SK-N-SH (cell line): ENCODE results near the gene NTM. TPM values are rescaled to one million over a fixed set of nuclear protein-coding genes. Genes with fewer than 3 reads are reported as not detected.

ENCODE experiments used
- CTCF ChIA-PET: fragments of 300-600, 350-600 bp; formaldehyde crosslinking; extraction: SDS; loops from one replicate; lab custom pipeline; 2021; lab: Yijun Ruan, JAX
- POLR2A ChIA-PET: fragments of 350-600 bp; sonication (Branson Sonifier 250); formaldehyde crosslinking; extraction: SDS; loops from one replicate; lab custom pipeline; 2020; ENCODE audit warnings: antibody characterized with exemption, inconsistent platforms; lab: Yijun Ruan, JAX
- DNase-seq: peaks from one replicate; pipeline ENCODE4 v3.0.0; 2012
- H2AFZ ChIP-seq: fragments of 200-600 bp; sonication (generic); 2 replicates; pipeline ENCODE4 v1.8.1; 2016; ENCODE audit warnings: antibody characterized with exemption, mild to moderate bottlenecking, low read depth
- H3F3A ChIP-seq: fragments of 200-600 bp; sonication (generic); replicated peaks from 2 replicates; pipeline ENCODE3; 2016; ENCODE audit warnings: antibody characterized with exemption, mild to moderate bottlenecking; ENCODE audit not compliant: insufficient read depth
- H3K27ac ChIP-seq, 2 experiments: fragments of 200-500 bp in 1 of 2; fragments of 200-600 bp in 1 of 2; sonication (Bioruptor generic) in 1 of 2; sonication (generic), shearing (Covaris generic) in 1 of 2; 2 replicates each; pipeline versions ENCODE4 v1.5.1 to v1.6.1; 2014 to 2016; ENCODE audit warnings: low read depth in 2 of 2, inconsistent platforms in 1 of 2, low read length in 1 of 2, mild to moderate bottlenecking in 1 of 2, mixed read lengths in 1 of 2
- H3K27me3 ChIP-seq: fragments of 200-600 bp; sonication (generic), shearing (Covaris generic); 2 replicates; pipeline ENCODE4 v1.6.1; 2016; ENCODE audit warnings: mixed run types; ENCODE audit not compliant: insufficient read depth
- H3K36me3 ChIP-seq, 2 experiments: fragments of 200-500 bp in 1 of 2; fragments of 200-600 bp in 1 of 2; sonication (Bioruptor generic) in 1 of 2; sonication (generic) in 1 of 2; replicated peaks in 1 of 2; 2 replicates each; pipeline versions ENCODE3 to v1.5.1; 2014 to 2016; ENCODE audit warnings: low read length in 1 of 2, mild to moderate bottlenecking in 1 of 2; ENCODE audit not compliant: insufficient read depth in 2 of 2, control insufficient read depth in 1 of 2
- H3K4me1 ChIP-seq, 2 experiments: fragments of 200-500 bp in 1 of 2; fragments of 200-600 bp in 1 of 2; sonication (Bioruptor generic) in 1 of 2; sonication (generic), shearing (Covaris generic) in 1 of 2; 2 replicates each; pipeline versions ENCODE4 v1.5.1 to v1.6.1; 2014 to 2016; ENCODE audit warnings: low read depth in 1 of 2, low read length in 1 of 2, mixed run types in 1 of 2; ENCODE audit not compliant: insufficient read depth in 2 of 2, control insufficient read depth in 1 of 2
- H3K4me2 ChIP-seq: fragments of 200-600 bp; sonication (generic), shearing (Covaris generic); 2 replicates; pipeline ENCODE4 v1.6.1; 2017; ENCODE audit warnings: mixed run types
- H3K4me3 ChIP-seq, 2 experiments: fragments of 200-500 bp in 1 of 2; fragments of 200-600 bp in 1 of 2; sonication (Bioruptor generic) in 1 of 2; sonication (generic), shearing (Covaris generic) in 1 of 2; 2 replicates each; pipeline versions ENCODE4 v1.5.1 to v1.8.1; 2014 to 2016; ENCODE audit warnings: low read depth in 2 of 2, inconsistent platforms in 1 of 2, low read length in 1 of 2, mild to moderate bottlenecking in 1 of 2, mixed read lengths in 1 of 2, moderate library complexity in 1 of 2
- H3K79me2 ChIP-seq: fragments of 200-600 bp; sonication (generic); 2 replicates; pipeline ENCODE4 v1.8.1; 2017; ENCODE audit warnings: mild to moderate bottlenecking; ENCODE audit not compliant: insufficient read depth
- H3K9ac ChIP-seq: fragments of 200-600 bp; sonication (generic); 2 replicates; pipeline ENCODE4 v1.6.1; 2017; ENCODE audit warnings: mixed run types
- H3K9me2 ChIP-seq: fragments of 200-600 bp; sonication (generic); 2 replicates; pipeline ENCODE4 v1.6.1; 2017; ENCODE audit warnings: mixed run types
- H3K9me3 ChIP-seq: fragments of 200-600 bp; sonication (generic); 2 replicates; pipeline ENCODE4 v1.6.1; 2017; ENCODE audit warnings: mixed run types, mild to moderate bottlenecking, moderate library complexity
- H4K20me1 ChIP-seq: fragments of 200-600 bp; sonication (generic); 2 replicates; pipeline ENCODE4 v1.6.1; 2017; ENCODE audit warnings: mild to moderate bottlenecking, mixed run types; ENCODE audit not compliant: insufficient read depth
- CTCF ChIP-seq: fragments of 200-600 bp; sonication (generic); IDR thresholded peaks from 2 replicates; pipeline ENCODE4 v1.6.1; 2017; ENCODE audit warnings: antibody characterized with exemption, mild to moderate bottlenecking, moderate library complexity
- EP300 ChIP-seq, 2 experiments: IDR thresholded peaks; 2 replicates each; pipeline versions ENCODE4 v1.4.0 to v1.6.1; 2012; ENCODE audit warnings: borderline replicate concordance in 1 of 2, low read depth in 1 of 2, low read length in 1 of 2
- FOXJ3 ChIP-seq: sonication (generic); formaldehyde crosslinking; IDR thresholded peaks from 2 replicates; pipeline ENCODE4 v1.5.1; 2020; ENCODE audit warnings: mild to moderate bottlenecking, missing genetic modification reagents
- FOXM1 ChIP-seq: IDR thresholded peaks from 2 replicates; pipeline ENCODE4 v1.4.0; 2012; ENCODE audit warnings: low read depth, mild to moderate bottlenecking
- GABPA ChIP-seq: IDR thresholded peaks from 2 replicates; pipeline ENCODE4 v1.4.0; 2012; ENCODE audit warnings: low read depth, mild to moderate bottlenecking
- IRF3 ChIP-seq: fragments of 150-350 bp; IDR thresholded peaks from 2 replicates; pipeline ENCODE4 v1.6.1; 2016; ENCODE audit warnings: mild to moderate bottlenecking, low read depth, low read length
- JUND ChIP-seq: IDR thresholded peaks from 2 replicates; pipeline ENCODE4 v1.4.0; 2012
- MAX ChIP-seq: IDR thresholded peaks from 2 replicates; pipeline ENCODE4 v1.4.0; 2012; ENCODE audit warnings: low read depth
- MXI1 ChIP-seq: IDR thresholded peaks from 2 replicates; pipeline ENCODE4 v1.6.1; 2012; ENCODE audit warnings: mild to moderate bottlenecking, low read depth, low read length, improper control_type of control experiment
- NRF1 ChIP-seq: IDR thresholded peaks from 2 replicates; pipeline ENCODE4 v1.6.1; 2012; ENCODE audit warnings: low read depth, mild to moderate bottlenecking, low read length
- RFX5 ChIP-seq: IDR thresholded peaks from 2 replicates; pipeline ENCODE4 v1.6.1; 2012; ENCODE audit warnings: mild to moderate bottlenecking, improper control_type of control experiment, low read length
- RXRA ChIP-seq: IDR thresholded peaks from 2 replicates; pipeline ENCODE4 v1.4.0; 2012; ENCODE audit warnings: low read depth, mild to moderate bottlenecking, borderline replicate concordance
- SMC3 ChIP-seq: IDR thresholded peaks from 2 replicates; pipeline ENCODE4 v1.6.1; 2012; ENCODE audit warnings: low read depth, low read length, improper control_type of control experiment
- TAF1 ChIP-seq: IDR thresholded peaks from 2 replicates; pipeline ENCODE4 v1.6.1; 2012; ENCODE audit warnings: low read depth, mild to moderate bottlenecking, low read length, moderate library complexity, borderline replicate concordance
- TCF12 ChIP-seq: IDR thresholded peaks from 2 replicates; pipeline ENCODE4 v1.4.0; 2012
- TEAD4 ChIP-seq: IDR thresholded peaks from 2 replicates; pipeline ENCODE4 v1.4.0; 2012; ENCODE audit warnings: mild to moderate bottlenecking, borderline replicate concordance; ENCODE audit not compliant: insufficient read depth
- USF1 ChIP-seq: IDR thresholded peaks from 2 replicates; pipeline ENCODE4 v1.4.0; 2012; ENCODE audit warnings: low read depth, borderline replicate concordance
- USF2 ChIP-seq: fragments of 150-350 bp; IDR thresholded peaks from 2 replicates; pipeline ENCODE4 v1.6.1; 2017; ENCODE audit warnings: antibody characterized with exemption, low read length, low read depth, borderline replicate concordance
- YY1 ChIP-seq: IDR thresholded peaks from 2 replicates; pipeline ENCODE4 v1.4.0; 2012; ENCODE audit warnings: low read depth, mild to moderate bottlenecking
- ZBTB33 ChIP-seq: IDR thresholded peaks from 2 replicates; pipeline ENCODE4 v1.4.0; 2012; ENCODE audit warnings: low read depth, borderline replicate concordance
- WGBS: methylation state at CpG from one replicate; pipeline ENCODE4 v1.1.6; 2017; ENCODE audit warnings: low lambda C conversion rate; 5-methylcytosine and 5-hydroxymethylcytosine counted together
- polyA plus RNA-seq, 3 experiments: library from polyadenylated mRNA; depleted of rRNA; stranded (reverse); fragments of >200 nt; gene quantifications; 2 replicates each; pipeline ENCODE4 v1.2.3, GENCODE V29; 2012

NTM gene
- polyA plus RNA-seq, 1 of the 3 experiments (the other 2 are of a cell fraction) = 20.0 TPM

GRCh38 chr11:131942878-131943277 lies 572.5 kb downstream of the NTM start:
- WGBS = 74% methylated on average over 7 of the region's 7 CpGs
- TF ChIP-seq MXI1 (no peak), MAX (no peak), USF2 (no peak), USF1 (no peak), RXRA (no peak), EP300 (IDR thresholded peaks at IDR 0.05; ENCODE audit: borderline replicate concordance in 1 of 2, low read depth in 1 of 2, low read length in 1 of 2) (no peak), GABPA (no peak)
- 0 out of 2 replicates have a peak, but pooled peaks cover 5% of the 10 kb centered on the region for H3K79me2 ChIP-seq
- POLR2A ChIA-PET = no interaction called here
- H3K4me2 ChIP-seq = no peak overlapping the region
- no peak for DNase-seq
- H3K27ac ChIP-seq = no peak overlapping the region
- no peaks in the 10 kb centered on the region for H3K36me3 ChIP-seq
- CTCF ChIA-PET = interaction anchor here (0.8 kb wide), 1 partner anchor 75 kb away, joined by 3 read pairs; no protein-coding TSS in a partner anchor
- H3F3A ChIP-seq = no peaks in the 10 kb centered on the region
- no peaks in the 10 kb centered on the region for H3K9me3 ChIP-seq
- H3K4me1 ChIP-seq = peaks cover 6 to 13% of the 10 kb centered on the region in 2 experiments; a peak in 3 of 4 replicates
- H2AFZ ChIP-seq = no peak overlapping the region
- H3K4me3 ChIP-seq = no peak overlapping the region
- H4K20me1 ChIP-seq = no peaks in the 10 kb centered on the region
- no peaks in the 10 kb centered on the region for H3K9me2 ChIP-seq
- H3K9ac ChIP-seq = no peak overlapping the region
- no peaks in the 10 kb centered on the region for H3K27me3 ChIP-seq

GRCh38 chr11:131943295-131943694 lies 572.9 kb downstream of the NTM start:
- ChIA-PET CTCF (interaction anchor here (0.8 to 1.4 kb wide), 2 partner anchors 13 to 75 kb away, joined by 3 to 5 read pairs; no protein-coding TSS in a partner anchor), POLR2A (no interaction called here)
- Histone ChIP-seq H3K9ac (no peak overlapping the region), H3K4me1 (peaks cover 6 to 13% of the 10 kb centered on the region in 2 experiments; a peak in 3 of 4 replicates), H3K27ac (no peak overlapping the region), H3K9me2 (no peaks in the 10 kb centered on the region), H3K9me3 (no peaks in the 10 kb centered on the region), H4K20me1 (no peaks in the 10 kb centered on the region), H3K36me3 (no peaks in the 10 kb centered on the region), H2AFZ (no peak overlapping the region), H3K27me3 (no peaks in the 10 kb centered on the region), H3F3A (no peaks in the 10 kb centered on the region), H3K4me2 (no peak overlapping the region), H3K4me3 (no peak overlapping the region), H3K79me2 (0 out of 2 replicates have a peak, but pooled peaks cover 5% of the 10 kb centered on the region)
- no peak for DNase-seq
- 69% methylated on average over 6 of the region's 6 CpGs for WGBS
- TF ChIP-seq ZBTB33 = no peak
- TF ChIP-seq JUND = no peak
- TF ChIP-seq YY1 = no peak
- TF ChIP-seq TAF1 = no peak
- TF ChIP-seq MAX = no peak
- no peak for TF ChIP-seq FOXJ3 (CRISPR knock-in tag)
- TF ChIP-seq IRF3 = no peak
- no peak for TF ChIP-seq EP300 (IDR thresholded peaks at IDR 0.05; ENCODE audit: borderline replicate concordance in 1 of 2, low read depth in 1 of 2, low read length in 1 of 2)
- TF ChIP-seq MXI1 = no peak
- TF ChIP-seq TEAD4 = no peak
- no peak for TF ChIP-seq CTCF
- TF ChIP-seq FOXM1 = no peak
- TF ChIP-seq RFX5 = no peak
- TF ChIP-seq RXRA = no peak
- TF ChIP-seq NRF1 = no peak
- TF ChIP-seq SMC3 = no peak
- TF ChIP-seq TCF12 = no peak
